Testis (tissue), 3 donors: ENCODE data around the gene PHLDB3. TPM values are rescaled to one million over a fixed set of nuclear protein-coding genes. Genes with fewer than 3 reads are reported as not detected.

Experiments
- DNase-seq: peaks from one replicate; pipeline ENCODE4 v3.0.0-alpha.2; 2019
- H3K27ac ChIP-seq, 2 donors: fragments of 200-600 bp; sonication (generic); one replicate each; pipeline ENCODE4 v1.5.1; 2019
- H3K27me3 ChIP-seq: fragments of 200-600 bp; sonication (generic); one replicate; pipeline ENCODE4 v1.5.1; 2019
- H3K36me3 ChIP-seq: fragments of 200-600 bp; sonication (generic); one replicate; pipeline ENCODE4 v1.5.1; 2017; ENCODE audit warnings: low read depth; ENCODE audit errors: missing control alignments
- H3K4me1 ChIP-seq: fragments of 200-600 bp; sonication (generic); one replicate; pipeline ENCODE4 v1.5.1; 2019
- H3K4me3 ChIP-seq, 2 donors: fragments of 200-600 bp; sonication (generic); one replicate each; pipeline ENCODE4 v1.5.1; 2017 to 2019
- H3K9me3 ChIP-seq: fragments of 200-600 bp; sonication (generic); one replicate; pipeline ENCODE4 v1.5.1; 2017
- CTCF ChIP-seq, 3 experiments: fragments of 450-650 bp in 2 of 3; fragments of 200-600 bp in 1 of 3; sonication (generic) in 1 of 3; IDR thresholded peaks; one replicate each; pipeline ENCODE4 v1.5.1; 2016 to 2019; ENCODE audit warnings: antibody characterized with exemption in 3 of 3, mild to moderate bottlenecking in 2 of 3, moderate library complexity in 1 of 3
- POLR2A ChIP-seq: fragments of 450-650 bp; IDR thresholded peaks from one replicate; pipeline ENCODE4 v1.6.1; 2017; ENCODE audit warnings: antibody characterized with exemption, mild to moderate bottlenecking, moderate library complexity
- WGBS, 2 donors: methylation state at CpG; one replicate each; pipeline ENCODE4 v1.1.5; 2018; 5-methylcytosine and 5-hydroxymethylcytosine counted together
- intact Hi-C: fragments of 100-400 bp; cut with DNase I; formaldehyde crosslinking; loops from one replicate; pipeline ENCODE4 v1.15.1; 2023; ENCODE audit warnings: low total_unique reads
- polyA plus RNA-seq: library from polyadenylated mRNA; stranded (reverse); fragments of 350-450 nt; fragmentation: Illumina TruSeq; extraction: RNeasy Lipid Tissue Mini Kit (QIAGEN cat#74804); gene quantifications from one replicate; pipeline ENCODE4 v1.2.3, GENCODE V29; 2014; ENCODE audit warnings: low read depth, low replicate concordance; ENCODE audit not compliant: insufficient read depth
- total RNA-seq, 2 donors: library from RNA; depleted of rRNA; stranded (reverse); fragments of >200 nt; gene quantifications; one replicate each; pipeline ENCODE4 v1.2.3, GENCODE V29; 2016

PHLDB3 gene
- total and polyA plus RNA-seq, 3 donors from 2014 or later, result 27.1 to 62.2 (median 28.3) TPM

DNA sequence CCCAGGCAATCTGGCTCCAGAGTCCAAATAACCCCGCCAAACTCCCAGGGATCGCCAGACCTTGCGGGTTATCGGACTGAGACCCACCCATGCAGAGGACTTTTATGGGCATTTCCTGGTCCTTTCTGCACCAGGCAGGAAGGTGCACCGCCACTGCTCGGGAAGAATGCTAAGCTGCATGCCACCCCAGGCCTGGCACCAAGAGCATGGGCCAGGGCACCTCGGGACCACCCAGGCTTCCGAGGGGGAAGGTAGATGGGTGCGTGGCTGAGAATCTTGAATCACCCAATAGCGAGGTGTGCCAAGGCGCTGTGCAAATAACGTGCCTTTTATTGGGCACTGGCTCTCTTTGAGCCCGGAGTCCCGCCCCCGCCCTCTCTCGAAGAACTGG lies 28.0 kb upstream of the PHLDB3 start:
- Histone ChIP-seq H3K27me3 (no peaks in the 10 kb centered on the region), H3K36me3 (no peaks in the 10 kb centered on the region), H3K9me3 (no peaks in the 10 kb centered on the region), H3K27ac (peak overlapping the region; percentile 31 to 90), H3K4me1 (peaks cover 7% of the 10 kb centered on the region), H3K4me3 (peak overlapping the region; percentile 59 to 61)
- WGBS, 2 donors, result 1 to 5% methylated on average over 11 to 16 of the region's 16 CpGs
- DNase-seq, result peak; percentile 54
- intact Hi-C loops, result no loop called here
- TF ChIP-seq POLR2A, result no peak
- TF ChIP-seq CTCF (IDR thresholded peaks at IDR 0.05), result no peak

- H3K36me3 ChIP-seq, result no peaks in the 10 kb centered on the region
- intact Hi-C loops, result no loop called here
- DNase-seq, result no peak
- 17 to 18% methylated on average over 13 of the region's 13 CpGs for WGBS, 2 donors
- no peaks in the 10 kb centered on the region for H3K9me3 ChIP-seq
- peak overlapping the region; percentile 69 to 83 for H3K4me3 ChIP-seq
- no peaks in the 10 kb centered on the region for H3K27me3 ChIP-seq
- H3K27ac ChIP-seq, result no peak overlapping the region
- TF ChIP-seq CTCF (IDR thresholded peaks at IDR 0.05) (no peak), POLR2A (no peak)
- H3K4me1 ChIP-seq, result peaks cover 26% of the 10 kb centered on the region
These were observed 23.5 kb upstream of the PHLDB3 start for GRCh38 chr19:43527860-43528622.

- Histone ChIP-seq H3K27ac (peak within 1 kb of the TSS; percentile 33 to 68), H3K4me1 (peaks cover 26% of the 10 kb centered on the region), H3K27me3 (no peaks in the 10 kb centered on the region), H3K4me3 (peak within 1 kb of the TSS; percentile 69 to 83), H3K9me3 (no peaks in the 10 kb centered on the region), H3K36me3 (no peaks in the 10 kb centered on the region)
- DNase-seq, result peak; percentile 88
- TF ChIP-seq CTCF (IDR thresholded peaks at IDR 0.05) (no peak), POLR2A (no peak)
- intact Hi-C loops, result no loop called here
- 2 to 3% methylated on average over 31 to 54 of the region's 54 CpGs for WGBS, 2 donors
These were observed 22.6 kb upstream of the PHLDB3 start, which contains the start of gene ETHE1 for GRCh38 chr19:43526884-43527859. TSS of gene ETHE1 (minus strand) at chr19:43527201. CDS start at chr19:43527177, 24 bp downstream.

DNA sequence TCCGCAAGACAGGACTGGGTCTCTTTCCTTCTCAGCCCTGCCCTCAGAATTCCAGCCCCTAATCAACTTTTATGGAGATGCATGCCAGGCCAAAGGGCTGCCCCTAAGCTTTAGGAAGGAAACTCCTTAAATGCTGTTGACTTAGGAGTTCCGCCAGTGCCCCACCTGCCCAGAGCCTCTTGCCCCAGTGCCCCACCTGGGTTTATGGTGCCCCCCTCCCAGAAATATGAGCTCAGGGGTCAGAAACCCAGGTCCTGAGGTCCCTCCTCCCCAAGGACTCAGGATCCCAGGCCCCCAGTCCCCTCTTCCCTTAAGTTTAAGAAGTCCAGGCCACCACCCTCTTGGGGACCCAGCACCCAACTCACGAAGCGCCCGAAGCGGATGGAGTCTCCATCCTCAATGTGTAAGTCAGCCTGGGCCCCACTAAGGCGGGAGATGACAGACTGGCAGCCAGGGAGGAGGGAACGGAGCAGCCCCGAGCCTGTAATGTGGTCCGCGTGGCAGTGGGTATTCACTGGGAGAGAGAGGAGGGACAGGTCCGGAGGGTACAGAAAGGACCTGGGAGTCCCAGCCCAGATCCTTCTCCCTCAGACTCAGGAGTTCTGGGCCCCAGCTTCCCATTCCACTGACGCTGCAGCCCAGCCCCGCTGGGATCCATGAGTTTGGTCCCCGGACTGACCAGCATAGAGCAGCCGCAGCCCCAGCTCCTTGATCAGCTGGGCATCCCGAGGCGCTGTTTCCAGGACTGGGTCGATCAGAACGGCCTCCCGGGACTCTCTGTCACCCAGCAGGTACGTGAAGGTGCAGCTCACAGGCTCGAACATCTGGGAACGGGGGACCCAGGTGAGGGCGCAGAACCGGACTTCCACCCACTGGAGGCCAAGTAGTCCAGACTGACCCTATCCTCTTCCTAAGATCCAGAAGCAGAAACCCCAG lies 21.6 kb upstream of the PHLDB3 start:
- H3K9me3 ChIP-seq, result no peaks in the 10 kb centered on the region
- no peak for DNase-seq
- peak overlapping the region; percentile 69 to 83 for H3K4me3 ChIP-seq
- intact Hi-C loops, result no loop called here
- H3K4me1 ChIP-seq, result peaks cover 26% of the 10 kb centered on the region
- H3K27me3 ChIP-seq, result no peaks in the 10 kb centered on the region
- TF ChIP-seq POLR2A, result no peak
- no peak for TF ChIP-seq CTCF (IDR thresholded peaks at IDR 0.05)
- no peaks in the 10 kb centered on the region for H3K36me3 ChIP-seq
- 10% methylated on average over 26 of the region's 26 CpGs; no CpG with 5 or more reads in 1 of the 2 donors for WGBS, 2 donors
- H3K27ac ChIP-seq, result peak overlapping the region; percentile 33 to 68
